Measurements from ENCODE around the gene MORN4. TPM values are rescaled to one million over a fixed set of nuclear protein-coding genes. Genes with fewer than 3 reads are reported as not detected.
"Not testable (repeated sequence)": the region's sequence is repeated elsewhere in the genome, so short reads cannot be mapped to it uniquely, and the experiment has no call there.

The MORN4 gene
- total RNA-seq (2014; rRNA removed; shearing (Covaris generic)): 6.2 and 10.0 TPM in 2 replicates

DNA sequence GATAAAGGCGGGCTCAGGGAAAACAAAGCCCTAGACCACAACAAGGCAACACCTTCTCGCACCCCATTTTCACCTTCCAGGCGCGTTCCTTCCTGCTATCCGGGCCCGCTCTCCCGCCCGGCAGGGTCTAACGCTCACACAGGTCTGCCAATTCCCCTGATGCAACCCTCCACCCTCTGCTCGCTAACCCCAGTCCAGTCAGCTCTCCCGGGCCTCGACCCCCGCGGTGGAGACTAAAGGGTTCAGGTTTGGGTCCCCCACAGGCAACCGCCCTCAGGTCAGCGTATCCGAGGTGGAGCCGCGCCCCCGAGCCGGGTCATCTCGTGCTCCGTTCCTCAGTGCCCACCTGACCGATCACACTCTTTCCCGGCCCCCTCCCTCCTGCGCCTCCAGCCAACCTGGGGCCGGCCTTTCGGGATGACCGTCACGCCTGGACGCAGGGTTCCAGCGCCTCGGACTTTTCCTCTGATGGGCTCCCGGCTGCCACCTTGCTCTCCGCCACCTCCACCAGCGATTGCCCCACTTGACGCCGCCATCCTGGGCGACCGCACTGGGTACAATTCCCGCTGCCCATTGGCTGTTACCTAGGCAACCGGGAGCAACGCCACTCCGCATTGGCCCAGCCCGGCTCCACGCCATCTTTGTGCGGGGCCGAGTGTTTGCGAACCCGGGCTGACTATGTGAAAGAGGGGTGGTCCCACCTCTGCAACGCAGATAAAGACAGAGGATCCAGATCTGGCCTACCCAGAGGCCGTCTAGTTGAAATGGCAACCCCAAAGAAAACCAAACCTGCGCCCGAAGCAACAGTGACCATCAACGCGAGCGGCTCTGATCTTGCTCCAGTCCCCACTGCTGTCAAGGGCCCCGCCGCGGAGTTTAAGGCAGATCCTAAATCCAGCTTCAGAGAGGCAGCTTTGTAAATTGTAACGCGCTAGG, at the start of gene MORN4:
Gene MORN4 (minus strand): TSS at position 552 of the 936 bp plus-strand sequence. CDS start 13,847 bp downstream, outside the sequence.
- DNase-seq (ENCODE audit: low spot score): peak; percentile 81

DNA sequence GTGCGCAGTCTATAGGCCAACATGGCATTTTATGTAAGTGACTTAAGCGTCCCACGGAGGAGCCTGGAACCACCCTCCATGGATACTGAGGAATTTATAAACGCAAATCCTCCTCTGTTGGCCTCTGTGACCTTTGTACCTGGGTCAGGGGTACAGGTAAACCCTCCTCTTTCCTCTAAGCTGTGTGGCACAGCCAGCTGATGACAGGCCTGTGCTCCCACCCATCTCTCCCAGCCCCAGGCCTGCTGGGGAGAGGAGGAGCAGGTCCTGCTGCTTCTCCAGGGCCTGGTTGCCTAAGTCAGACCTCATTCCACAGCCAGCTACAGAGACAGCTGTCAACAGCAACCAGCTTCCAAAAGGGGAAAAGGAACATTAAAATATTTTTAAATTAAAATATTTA, 48.7 kb upstream of the MORN4 start:
- no peak for DNase-seq (ENCODE audit: low spot score)

DNA sequence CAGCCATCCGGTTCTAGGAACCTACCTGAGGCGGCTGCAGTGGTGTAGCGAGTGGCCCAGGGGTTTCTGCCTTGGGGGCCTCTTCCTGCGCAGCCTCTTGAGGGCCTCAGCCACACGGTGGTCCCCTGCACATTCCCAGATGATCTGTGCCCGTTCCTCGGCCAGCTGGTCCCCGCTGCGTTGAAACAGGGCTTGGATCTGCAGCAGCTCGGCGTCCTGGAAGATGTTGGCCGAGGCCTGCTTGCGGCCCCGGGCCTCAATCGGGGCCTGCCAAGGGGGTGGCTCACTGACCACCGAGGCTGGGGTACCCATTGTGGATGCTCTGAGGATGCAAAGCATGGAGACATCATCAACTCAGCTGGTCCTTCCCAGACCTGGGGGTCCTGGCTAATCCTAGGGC, 46.3 kb upstream of the MORN4 start:
- no peak for DNase-seq (ENCODE audit: low spot score)

DNA sequence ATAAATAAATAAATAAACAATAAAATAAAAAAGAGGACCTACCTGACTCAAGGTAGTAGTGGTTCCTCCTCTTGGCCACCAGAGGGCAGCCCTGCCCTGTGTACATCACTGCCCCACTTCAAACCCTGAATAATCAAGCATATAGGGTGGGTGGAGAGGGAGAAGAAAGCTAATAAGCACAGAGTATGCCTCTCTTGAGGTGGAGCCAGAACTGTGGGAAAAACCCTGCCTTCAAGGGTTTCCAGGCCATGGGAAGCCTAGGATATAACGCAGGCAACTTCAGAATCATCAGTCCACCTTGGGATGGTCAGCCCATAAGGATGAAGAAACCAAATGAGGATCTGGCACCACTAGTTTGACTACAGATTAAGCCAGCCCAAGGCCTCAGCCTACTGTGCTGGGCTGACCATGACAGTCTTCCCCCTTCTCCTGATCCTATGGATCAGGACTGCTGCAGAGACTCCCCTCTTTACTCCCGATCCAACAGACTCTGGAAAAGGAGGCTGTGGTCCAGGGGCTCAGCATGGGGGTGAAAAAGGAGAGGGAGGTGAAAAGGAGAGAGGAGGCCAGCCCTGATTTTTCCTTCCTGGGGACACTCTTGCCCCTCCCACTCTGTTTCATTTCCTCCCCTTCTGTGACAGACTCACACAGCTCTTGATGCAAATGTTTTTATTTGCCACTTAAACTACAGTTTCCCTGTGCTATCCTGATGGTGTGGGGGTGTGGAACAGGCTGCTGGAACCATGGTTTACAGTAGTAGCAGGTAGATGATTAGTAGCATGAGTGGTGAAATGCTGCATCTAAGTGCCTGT, 43.7 kb upstream of the MORN4 start:
- peak; percentile 57 for DNase-seq (ENCODE audit: low spot score)

DNA sequence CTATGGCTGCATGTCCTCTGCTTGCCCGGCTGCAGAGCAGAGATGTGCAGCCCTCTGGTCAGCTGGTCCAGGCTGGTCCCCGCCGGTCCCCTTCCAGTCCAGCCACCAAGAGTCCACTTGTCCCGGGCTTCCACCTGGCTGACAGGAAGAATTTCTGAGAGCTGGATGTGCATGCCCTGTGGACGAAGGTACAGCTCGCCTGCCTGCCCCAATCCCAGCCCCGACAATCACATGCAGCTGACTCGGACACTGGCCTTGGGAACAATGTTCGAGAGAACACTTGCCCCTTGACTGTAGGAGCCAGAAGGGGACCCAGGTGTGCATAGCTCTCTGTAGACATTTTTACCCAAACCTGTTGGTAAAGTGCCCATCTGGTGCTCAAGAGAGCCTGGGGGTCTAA, 41.9 kb upstream of the MORN4 start:
- DNase-seq (ENCODE audit: low spot score): no peak

DNA sequence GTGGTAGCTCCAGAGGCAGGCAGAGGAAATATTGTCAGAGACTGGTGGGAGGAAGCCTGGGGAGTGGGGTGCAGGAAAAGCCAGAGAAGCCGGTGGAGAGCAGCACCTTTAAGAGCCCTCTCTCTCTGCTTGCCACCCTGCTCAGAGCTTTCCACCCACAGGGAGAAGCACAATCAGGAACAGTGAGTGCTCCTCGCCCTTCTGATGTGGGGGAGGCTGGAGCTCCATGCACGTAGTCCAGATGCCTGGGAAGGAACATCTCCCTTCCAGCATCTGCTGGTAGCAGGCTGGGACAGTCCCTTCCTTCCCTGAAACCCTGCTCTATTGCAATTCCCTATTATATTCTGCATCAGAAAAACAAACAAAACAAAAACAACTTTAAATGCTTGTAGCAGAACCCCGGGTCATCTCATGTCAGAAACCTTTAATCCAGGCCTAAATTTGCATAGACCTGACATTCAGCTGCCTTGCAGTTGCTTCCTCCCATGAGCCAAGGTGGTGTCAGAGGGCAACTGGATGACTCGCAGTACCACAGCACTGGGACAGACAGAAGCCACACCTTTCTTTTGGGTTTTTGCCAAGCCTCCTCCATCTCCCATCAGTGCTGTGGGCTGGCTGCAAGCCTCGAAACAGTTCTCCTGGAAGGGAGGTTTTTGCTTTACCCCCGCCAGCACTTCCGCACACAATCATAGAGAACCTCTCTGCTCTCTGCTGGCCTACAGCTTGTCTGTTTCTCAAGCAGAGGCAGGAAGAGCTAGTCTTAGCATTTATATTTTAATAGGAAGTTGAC, 40.6 kb upstream of the MORN4 start:
- peak; percentile 75 for DNase-seq (ENCODE audit: low spot score)

DNA sequence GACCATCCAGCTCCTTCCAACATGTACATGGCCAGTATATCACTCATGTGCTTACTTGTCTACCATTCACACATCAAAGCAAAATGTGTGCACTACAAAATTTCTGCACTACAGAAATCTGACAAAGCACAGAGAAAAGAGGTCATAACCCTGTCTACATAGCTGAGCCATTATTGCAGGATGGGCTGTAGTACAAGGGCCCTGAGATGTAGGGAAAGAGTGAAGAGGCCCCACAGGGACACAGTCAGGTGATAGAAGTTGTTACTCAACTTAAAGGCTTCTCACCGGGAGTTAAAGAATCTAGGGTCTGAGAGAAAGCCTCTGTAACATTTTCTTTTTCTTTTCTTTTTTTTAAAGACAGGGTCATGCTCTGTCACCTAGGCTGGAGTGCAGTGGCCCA, 36.3 kb upstream of the MORN4 start:
- DNase-seq (ENCODE audit: low spot score): no peak

DNA sequence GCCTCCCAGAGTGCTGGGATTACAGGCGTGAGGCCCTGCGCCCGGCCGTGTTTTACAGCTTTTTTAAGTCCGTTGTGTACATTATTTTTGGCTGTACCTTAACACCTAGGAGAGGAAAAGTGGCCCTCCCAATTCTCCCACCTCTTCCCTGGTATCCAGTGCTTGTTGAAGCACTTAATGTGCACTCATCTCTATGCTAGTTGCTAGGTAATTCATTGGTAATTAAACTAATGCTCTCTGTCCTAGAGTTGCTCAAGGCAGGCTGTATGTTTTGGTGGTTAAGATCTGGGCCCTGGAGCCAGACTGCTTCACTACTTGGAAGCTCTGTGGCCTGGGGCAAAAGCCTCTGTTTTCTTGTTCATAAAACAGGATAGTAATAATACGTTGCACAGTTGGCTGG, 34.2 kb upstream of the MORN4 start:
- no peak for DNase-seq (ENCODE audit: low spot score)

DNA sequence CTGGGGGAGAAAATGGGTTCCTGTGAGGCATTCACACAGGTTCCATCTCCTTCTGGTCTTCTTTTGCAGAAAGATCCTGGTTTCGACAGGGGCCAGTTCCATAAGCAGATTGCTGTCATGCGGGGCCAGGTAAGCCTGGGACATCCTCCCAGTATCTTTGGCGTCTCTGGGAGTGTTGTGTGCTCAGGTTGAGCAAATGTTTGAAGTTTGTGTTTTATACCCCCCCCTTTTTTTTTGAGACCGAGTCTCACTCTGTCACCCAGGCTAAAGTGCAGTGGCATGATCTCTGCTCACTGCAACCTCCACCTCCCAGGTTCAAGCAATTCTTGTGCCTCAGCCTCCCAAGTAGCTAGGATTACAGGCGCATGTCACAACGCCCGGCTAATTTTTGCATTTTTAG, 33.7 kb upstream of the MORN4 start:
- DNase-seq (ENCODE audit: low spot score): no peak

DNA sequence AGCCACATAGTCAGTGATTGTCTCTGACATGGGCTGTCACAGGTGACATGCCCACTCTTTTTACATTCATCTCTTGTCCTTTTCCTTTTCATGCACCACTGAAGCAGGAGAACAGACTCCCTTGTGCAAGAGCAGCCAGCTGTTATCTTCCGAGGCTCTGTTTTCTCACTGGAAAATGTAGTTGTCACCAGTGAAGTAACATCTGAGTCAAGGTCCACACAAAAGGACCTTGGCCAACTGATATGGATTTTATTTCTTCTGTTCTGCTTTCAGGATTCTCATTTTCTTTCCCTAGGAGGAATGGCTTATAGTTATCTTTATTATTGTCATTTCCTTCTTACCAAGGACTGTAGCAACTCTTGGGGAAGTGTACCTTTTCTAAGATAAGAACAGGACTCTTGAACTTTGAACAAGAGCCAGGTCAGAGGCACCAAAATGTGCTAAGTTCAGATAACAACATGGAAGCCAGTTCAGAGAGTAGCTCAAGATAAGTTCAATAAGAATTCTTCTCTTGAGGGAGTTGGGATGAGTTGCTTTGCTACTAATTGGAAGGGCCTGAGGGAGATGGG, 31.1 kb upstream of the MORN4 start:
- DNase-seq (ENCODE audit: low spot score): no peak

DNA sequence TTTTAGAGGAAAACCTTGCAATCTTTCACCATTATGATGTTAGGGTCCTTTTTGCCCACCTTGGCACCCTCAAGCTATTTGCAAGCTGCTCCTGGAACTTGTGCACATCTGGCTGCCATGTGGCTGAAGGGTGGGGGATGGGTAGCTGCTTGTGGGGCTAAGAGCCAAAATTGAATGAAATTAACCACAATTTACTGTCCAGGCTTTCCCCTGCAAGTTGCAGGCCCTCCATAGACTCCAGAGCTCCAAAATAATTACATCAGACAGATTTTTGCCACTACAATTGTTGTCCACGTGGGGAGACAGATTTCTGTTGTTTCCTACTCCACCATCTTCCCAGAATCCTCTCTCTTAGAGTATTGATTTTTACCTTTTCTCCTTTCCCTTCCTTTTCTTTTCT, 26.3 kb upstream of the MORN4 start:
- no peak for DNase-seq (ENCODE audit: low spot score)

DNA sequence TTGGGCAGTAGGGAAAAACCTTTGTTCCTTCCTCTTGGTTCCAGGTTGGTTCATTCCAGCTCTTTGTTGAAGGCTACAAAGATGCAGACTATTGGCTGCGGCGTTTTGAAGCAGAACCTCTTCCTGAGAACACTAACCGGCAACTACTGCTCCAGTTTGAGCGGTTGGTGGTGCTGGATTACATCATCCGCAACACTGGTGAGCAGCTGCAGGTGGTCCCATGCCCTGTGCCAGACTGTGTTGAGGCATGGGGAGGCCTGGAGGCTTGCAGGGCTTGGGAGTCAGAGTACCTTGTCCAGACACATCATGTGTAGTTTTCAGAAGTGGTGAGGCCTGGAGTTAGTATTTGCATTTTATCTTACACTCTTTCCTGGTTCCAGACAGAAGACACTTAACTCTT, 23.5 kb upstream of the MORN4 start:
- DNase-seq (ENCODE audit: low spot score): no peak

DNA sequence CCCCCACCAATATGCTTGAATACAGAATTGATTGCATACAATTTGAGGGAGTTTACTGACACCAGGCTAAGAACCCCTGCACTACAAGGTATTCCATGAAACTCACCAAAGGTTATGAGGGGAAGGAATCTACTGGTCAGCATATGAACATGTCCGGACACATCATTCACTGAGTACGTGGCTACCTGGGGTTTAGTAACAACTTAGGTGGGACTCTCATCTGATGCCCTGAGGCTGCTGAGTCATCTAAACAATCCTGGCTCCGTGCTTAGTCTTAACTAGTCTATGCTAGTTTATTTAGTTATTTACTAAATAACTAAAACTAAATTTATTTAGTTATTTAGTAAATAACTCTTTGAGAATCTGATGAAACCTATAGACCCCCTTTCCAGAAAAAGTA, 18.5 kb upstream of the MORN4 start:
- peak; percentile 43 for DNase-seq (ENCODE audit: low spot score)

DNA sequence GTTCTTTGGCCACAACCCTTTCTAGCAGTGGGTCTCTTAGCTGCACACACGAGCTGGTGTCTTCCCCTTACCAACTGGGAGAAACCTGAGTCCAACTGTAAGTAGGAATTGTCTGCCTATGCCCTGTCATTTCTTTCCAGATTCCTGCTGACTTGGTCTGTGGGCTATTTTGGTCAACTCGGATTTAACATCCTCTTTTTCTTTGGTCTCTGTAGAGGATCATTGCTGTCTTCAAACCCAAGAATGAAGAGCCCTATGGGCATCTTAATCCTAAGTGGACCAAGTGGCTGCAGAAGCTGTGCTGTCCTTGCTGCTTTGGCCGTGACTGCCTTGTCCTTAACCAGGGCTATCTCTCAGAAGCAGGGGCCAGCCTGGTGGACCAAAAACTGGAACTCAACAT, 17.4 kb upstream of the MORN4 start:
- no peak for DNase-seq (ENCODE audit: low spot score)

DNA sequence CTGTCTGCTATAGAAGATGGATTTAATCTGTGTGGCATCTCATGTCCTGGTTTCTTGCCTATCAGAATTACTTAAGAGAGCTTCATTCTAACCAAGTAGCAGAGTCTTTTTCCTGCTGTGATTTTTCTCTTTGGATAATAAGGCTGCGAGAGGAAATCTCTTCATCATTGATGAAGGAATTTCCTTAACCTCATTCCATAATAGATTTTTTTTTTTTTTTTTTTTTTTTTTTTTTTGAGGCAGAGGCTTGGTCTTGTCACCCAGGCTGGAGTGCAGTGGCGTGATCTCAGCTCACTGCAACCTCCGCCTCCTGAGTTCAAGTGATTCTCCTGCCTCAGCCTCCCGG, 16.1 kb upstream of the MORN4 start:
- DNase-seq (ENCODE audit: low spot score): not testable (repeated sequence)

DNA sequence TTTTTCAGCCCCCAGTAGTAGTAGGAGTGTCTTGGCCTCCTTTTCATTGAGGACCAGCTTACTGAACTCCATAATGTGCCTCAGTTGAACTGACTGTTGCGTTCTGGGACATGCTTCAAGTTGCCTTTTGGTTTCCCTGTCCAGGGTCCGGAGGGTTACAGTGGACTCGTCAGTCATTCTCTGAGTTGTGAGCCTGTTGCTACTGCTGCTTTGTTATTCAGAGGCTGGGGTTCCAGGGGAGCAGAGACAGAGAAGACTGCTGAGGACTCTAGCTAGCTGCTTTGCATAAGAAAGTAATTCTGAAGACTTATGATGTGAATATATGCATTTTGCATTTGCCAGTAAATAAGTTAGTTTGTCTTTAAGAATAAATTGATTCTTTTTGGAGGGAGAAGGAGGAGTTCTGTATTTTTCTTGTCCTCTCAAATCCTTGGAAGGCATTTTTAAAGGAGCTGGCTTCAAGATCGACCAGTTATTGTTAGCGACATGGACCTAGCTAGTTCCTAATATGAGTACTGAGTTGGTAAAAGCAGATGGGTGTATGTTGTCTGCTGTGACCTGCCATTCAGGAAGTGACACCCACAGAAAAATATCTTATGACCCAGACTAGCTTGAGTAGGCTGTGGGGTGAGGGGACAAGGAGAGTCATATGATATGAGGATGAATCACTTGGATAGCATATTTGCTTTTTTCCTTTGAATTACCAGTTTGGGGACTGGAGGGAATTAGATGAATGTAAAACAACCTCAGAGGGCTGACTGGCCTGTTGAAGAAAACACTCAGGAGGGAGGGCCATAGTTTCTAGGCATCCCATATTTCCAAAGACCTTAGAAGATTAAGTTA, 15.5 kb upstream of the MORN4 start:
- DNase-seq (ENCODE audit: low spot score): peak; percentile 97

DNA sequence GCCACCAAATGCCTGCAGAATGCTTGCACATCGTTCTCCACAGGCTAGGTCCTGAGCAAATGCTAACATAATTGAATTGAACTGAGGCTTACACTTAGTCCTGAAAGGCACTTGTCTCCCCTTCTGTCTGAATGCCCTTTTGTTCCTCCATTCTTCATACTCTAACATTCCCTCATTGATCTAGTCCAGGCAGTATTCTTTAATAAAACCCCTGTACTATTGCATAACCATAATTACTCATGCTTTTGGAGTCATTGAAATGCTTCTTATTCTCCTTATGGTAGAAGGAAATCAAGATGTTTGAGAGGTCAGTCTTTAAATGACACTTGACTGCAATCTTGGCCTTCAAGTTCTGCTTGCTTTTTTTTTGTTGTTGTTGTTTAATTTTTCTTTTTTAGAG, 14.3 kb upstream of the MORN4 start:
- peak; percentile 25 for DNase-seq (ENCODE audit: low spot score)

DNA sequence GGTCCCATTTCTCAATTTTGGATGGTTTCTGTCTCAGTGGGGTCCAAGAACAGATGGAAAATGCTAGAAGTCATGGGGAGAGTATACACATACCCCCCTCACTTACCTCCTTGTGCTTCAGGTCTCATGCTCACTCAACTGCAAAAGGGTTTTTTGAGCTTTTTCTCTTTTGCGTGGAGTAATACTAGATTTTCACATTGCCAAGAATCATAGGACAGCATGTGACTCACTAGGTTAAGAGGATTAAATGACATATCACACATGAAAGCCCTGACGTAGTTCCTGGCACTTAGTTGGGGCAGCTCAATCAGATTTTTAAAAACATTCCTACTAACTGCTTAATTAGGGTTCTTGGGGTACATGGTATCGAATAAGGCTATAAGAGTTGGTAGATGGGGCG, 11.6 kb upstream of the MORN4 start:
- no peak for DNase-seq (ENCODE audit: low spot score)

DNA sequence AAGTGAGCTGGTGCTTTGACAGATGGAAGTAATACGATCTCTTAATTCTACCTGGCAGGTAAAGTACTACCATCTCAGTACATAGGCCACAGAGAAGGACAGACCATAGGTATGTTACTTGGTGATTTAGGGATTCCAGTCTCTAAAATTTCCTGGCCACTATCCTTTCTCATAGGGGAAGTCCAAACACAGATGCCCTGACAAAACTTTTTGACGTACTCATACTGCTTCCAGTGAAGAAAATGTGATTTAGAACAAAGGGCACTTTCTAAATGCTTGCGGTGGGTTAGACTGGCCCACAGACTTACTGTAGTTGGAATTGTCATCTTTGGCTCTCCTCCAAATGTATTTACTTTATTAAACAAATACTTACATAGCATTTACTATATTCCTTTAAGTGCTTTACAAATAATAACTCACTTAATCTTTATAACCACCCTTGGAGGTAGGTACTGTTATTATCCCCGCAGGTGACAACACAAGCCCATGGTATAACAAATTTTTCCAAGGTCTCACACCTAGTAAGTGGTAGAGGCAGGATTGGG, 10.2 kb upstream of the MORN4 start:
- DNase-seq (ENCODE audit: low spot score): no peak

DNA sequence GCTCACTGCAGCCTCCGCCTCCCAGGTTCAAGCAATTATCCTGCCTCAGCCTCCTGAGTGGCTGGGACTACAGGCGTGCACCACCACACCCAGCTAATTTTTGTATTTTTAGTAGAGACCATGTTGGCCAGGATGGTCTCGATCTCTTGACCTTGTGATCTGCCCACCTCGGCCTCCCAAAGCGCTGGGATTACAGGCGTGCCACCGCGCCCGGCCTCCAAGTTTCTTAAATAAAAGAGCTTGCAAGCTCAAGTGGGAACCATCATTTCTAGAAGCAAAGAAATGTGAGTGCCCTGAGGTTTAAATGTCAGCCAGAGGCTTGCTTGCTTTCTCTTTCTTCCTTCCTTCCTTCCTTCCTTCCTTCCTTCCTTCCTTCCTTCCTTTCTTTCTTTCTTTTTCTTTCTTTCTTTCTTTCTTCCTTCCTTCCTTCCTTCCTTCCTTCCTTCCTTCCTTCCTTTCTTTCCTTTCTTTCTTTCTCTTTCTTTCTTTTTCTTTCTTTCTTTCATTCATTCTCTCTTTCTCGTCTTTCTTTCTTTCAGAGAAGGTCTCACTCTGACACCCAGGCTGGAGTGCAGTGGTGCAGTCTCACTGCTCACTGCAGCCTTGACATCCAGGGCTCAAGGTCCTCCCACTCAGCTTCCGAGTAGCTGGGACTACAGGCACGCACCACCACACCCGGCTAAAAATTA, 9.3 kb upstream of the MORN4 start:
- not testable (repeated sequence) for DNase-seq (ENCODE audit: low spot score)
